ENCODE measurements around the gene NACAD.

- TF ChIP-seq CTCF (IDR thresholded peaks at IDR 0.05) (no peak), EP300 (IDR thresholded peaks at IDR 0.05) (no peak)
Measured at GRCh38 chr7:45052011-45052410, 36.8 kb downstream of the NACAD start.

All from stomach (tissue), 4 donors.